Measurements from ENCODE around the gene CYLC2.

CYLC2 gene

DNA sequence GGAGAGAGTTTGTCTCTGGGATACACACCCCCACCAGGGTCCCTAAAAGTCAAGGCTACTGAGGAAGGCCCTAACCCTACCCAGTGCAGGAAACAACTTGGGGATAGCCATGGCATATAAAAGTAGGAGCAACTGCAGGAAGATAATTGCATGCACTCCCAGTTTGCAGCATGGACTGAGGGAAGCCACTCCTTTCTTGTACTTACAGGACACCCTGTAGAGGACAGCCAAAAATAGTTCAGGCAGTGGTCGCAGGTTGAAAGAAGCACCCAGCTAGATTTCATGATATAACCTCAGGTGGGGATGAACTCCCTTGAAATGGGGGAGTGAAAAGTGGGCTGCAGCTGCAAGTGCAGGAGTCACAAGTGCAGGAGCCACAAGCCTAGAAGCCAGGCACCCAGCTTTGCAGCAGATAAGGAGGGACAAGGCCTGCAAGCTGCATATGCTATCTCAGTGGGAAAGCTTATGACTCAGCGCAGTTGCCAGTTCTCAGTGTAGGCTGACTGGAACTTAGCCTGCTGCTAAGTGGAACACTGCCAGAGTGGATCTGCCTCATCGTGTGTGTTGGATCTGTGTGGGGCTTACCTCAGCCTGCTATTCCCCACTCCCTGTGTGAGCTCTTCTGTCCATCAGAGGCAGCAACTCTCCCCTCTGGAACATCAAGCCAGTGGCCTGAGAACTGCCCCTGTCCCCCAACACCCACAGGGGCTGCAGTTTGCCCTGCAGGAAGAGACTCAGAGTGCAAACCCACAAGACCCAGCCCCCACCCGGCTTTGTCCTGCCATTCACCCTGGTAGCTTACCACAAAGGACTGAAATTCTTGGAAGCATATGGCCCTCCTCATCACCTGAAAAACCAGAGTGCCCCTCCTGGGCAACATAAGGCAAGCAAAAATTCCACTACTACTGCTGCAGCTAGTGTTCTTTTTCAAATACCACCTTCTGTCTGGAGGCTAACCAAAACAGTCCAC lies 42.7 kb downstream of the CYLC2 start:
- Histone ChIP-seq H3K9me3 (ENCODE audit: control insufficient read depth, low read length) (no peaks in the 10 kb centered on the region), H3K27me3 (ENCODE audit: control insufficient read depth, insufficient read depth, low read length) (no peaks in the 10 kb centered on the region), H3K9ac (ENCODE audit: low read length) (no peak overlapping the region), H3K4me3 (ENCODE audit: low read length) (no peak overlapping the region), H3K4me1 (ENCODE audit: control insufficient read depth, insufficient read depth, low read length) (no peaks in the 10 kb centered on the region), H3K36me3 (ENCODE audit: control insufficient read depth, insufficient read depth, low read length) (no peaks in the 10 kb centered on the region)

DNA sequence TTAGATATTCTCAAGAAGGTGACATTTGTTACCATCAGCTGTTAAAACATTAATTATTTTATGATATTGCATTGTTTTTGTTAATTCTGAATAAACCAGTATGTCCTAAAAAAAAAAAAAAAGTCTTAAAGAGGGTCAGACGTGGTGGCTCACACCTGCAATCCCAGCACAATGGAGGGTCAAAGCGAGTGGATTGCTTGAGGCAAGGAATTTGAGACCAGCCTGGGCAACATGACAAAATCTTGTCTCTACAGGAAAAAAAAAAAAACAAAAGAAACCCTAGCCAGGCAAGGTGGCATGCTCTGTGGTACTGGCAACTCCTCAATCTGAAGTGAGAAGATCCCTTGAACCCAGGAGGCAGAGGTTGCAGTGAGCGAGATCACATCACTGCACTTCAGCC lies 46.8 kb downstream of the CYLC2 start:
- Histone ChIP-seq H3K36me3 (ENCODE audit: control insufficient read depth, insufficient read depth, low read length) (no peaks in the 10 kb centered on the region), H3K9me3 (ENCODE audit: control insufficient read depth, low read length) (no peaks in the 10 kb centered on the region), H3K27me3 (ENCODE audit: control insufficient read depth, insufficient read depth, low read length) (no peaks in the 10 kb centered on the region), H3K4me1 (ENCODE audit: control insufficient read depth, insufficient read depth, low read length) (no peaks in the 10 kb centered on the region), H3K4me3 (ENCODE audit: low read length) (no peak overlapping the region), H3K9ac (ENCODE audit: low read length) (no peak overlapping the region)

All from mucosa of stomach (tissue), 1 donor.